GM19193 (cell line): ENCODE measurements around the gene RFX4.

Experiments used
- POLR2A ChIP-seq: IDR thresholded peaks from 4 replicates; pipeline ENCODE4 v1.6.1; 2011; ENCODE audit not compliant: insufficient read depth, insufficient read length; ENCODE audit errors: extremely low read depth

The RFX4 gene

DNA sequence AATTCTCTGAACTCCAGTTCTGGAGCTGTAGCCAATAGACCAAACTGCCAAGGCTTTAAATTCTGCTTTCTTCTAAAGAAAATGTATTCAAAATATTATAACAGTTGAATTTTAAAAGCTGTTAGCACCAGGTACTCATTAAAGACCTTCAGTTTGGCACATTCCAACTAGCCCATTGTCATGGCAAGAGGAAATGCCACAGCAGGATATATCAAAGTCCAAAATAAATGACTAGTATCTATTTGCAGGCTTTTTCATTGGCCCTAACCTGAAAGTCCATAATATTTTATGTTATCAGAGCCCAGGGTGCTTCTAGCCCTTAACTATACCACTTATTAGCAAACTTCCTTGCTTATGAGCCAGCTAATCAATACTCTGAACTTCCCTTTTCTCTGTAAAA is 188.6 kb downstream of the RFX4 start:
- no peak for TF ChIP-seq POLR2A

DNA sequence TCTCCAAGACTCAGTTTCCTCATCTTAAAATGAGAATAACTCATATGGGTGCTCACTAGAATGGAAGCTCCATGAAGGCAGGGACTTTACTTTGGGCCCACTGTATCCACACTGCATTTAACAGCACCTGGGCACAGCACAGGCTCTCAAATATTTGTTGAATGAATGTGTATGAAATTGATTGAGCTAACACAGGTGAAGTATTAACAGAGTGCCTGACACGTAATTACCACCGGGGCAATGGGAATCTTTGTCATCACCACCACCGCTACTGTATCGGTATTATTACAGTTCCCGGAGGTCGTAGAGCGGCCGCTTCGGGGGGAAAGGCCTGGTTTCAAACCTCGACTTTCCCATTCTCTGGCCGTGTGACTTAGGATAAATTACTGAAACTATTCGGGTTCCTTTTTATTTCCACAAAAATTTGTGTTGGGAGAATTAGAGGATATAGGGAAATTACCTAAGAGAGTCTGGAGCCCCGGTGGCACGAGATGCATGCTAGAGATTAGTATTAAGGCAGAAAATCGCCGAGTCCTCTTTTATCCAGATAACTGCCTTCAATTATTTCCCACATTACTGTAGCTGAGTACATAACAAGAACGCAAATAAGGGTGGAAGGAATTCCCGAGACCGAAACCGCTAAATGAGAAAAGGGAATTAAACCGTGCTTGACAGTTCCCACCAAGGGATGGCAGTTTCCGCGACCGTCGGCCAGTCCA is 190.6 kb downstream of the RFX4 start:
- TF ChIP-seq POLR2A = no peak

DNA sequence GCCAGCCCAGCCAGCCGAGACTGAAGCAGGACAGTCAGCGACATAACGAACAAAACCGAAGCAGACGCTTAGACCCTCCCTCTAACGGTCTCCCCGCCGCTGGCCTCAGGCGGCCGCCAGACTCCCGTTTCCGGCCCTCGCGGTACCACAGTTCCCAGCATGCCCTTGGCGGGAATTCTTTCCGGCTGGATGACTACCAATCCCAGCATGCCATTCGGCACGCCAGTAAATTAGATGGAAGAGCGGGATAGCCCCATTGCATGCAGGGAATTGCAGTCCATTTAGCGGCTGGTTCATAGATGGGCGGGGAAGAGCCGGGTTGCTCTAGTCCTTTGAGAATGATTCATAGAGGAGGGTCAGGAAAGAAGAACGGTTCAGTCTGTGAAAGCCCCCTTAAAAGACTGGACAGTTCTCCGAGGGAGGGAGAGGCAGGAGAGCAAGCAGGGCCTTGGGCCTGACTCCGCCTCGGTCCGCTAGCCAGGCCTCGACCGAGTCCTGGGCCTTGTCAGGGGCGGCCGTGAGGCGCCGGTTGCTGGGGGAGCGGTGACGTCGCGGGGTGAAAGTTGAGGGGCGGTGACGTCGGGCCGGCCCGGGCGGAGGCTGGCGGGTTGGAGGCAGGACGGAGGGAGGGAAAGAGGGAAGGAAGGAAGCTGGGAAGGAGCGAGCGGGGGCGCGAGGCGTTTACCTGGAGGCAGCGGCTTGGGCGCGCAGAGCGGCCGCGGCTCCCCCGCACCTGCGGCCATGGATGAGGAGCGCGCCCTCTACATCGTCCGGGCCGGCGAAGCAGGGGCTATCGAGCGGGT is 191.4 kb downstream of the RFX4 start, which contains the start of gene RIC8B:
Gene RIC8B, plus strand, starts transcription at position 678 of the 803 bp plus-strand sequence. Its CDS starts 64 bp downstream, at position 742.
- TF ChIP-seq POLR2A = peak; percentile 83

- TF ChIP-seq POLR2A = no peak
These were observed 192.2 kb downstream of the RFX4 start for GRCh38 chr12:106774808-106775524.

GRCh38 chr12:106776897-106777296 is 194.1 kb downstream of the RFX4 start:
- no peak for TF ChIP-seq POLR2A

DNA sequence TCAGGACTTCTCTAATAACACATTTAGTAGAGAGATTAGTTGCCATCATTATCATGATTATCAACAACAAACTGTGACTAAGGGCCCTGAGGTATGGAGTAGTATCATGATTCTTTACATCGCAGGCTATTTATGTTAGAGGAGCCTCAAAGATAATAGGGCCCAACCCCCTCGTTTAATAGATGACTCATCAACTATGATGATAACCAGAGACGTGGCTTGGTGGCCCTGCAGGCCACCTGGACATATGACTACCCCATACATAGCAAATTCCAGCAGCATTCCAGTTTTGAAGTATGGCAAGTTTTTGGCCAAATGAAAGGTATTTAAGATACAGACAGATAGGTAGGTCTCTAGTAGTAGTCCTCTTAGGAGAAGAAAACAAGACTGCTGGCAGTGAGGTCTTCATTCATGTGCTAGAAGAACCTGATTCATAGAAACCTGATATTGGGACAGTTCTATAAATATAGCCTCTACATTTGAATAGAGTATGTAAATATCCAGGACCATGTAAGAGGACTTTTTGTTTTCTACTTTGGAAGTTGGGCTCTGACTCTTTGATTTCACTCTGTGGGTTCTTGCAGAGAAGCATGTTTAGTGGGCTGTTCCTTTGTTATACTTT is 197.3 kb downstream of the RFX4 start:
- no peak for TF ChIP-seq POLR2A

- TF ChIP-seq POLR2A = no peak
These were observed 199.8 kb downstream of the RFX4 start for GRCh38 chr12:106782619-106783018.

GRCh38 chr12:106783515-106783914 is 200.7 kb downstream of the RFX4 start:
- no peak for TF ChIP-seq POLR2A

GRCh38 chr12:106790020-106790419 is 207.2 kb downstream of the RFX4 start:
- TF ChIP-seq POLR2A = no peak

DNA sequence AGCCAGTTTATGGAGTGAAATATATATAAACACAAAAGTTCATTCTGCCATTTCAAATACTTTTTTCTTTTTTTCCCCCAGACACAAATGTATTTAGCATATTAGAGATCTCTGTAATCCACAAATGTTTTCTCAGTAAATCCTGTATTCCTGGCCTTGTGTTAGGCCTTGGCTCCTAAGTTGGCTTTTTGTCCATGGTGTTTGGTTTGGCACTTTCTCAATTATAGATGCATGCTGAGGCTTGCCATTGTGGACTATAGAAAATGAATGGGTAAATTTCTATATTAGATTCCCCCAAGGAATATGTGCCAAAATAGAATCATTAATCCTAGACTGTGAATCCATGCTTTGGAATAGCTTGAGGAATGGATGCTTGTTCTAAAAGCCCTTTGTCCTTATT is 208.7 kb downstream of the RFX4 start:
- no peak for TF ChIP-seq POLR2A

GRCh38 chr12:106794369-106794768 is 211.6 kb downstream of the RFX4 start:
- TF ChIP-seq POLR2A = no peak

DNA sequence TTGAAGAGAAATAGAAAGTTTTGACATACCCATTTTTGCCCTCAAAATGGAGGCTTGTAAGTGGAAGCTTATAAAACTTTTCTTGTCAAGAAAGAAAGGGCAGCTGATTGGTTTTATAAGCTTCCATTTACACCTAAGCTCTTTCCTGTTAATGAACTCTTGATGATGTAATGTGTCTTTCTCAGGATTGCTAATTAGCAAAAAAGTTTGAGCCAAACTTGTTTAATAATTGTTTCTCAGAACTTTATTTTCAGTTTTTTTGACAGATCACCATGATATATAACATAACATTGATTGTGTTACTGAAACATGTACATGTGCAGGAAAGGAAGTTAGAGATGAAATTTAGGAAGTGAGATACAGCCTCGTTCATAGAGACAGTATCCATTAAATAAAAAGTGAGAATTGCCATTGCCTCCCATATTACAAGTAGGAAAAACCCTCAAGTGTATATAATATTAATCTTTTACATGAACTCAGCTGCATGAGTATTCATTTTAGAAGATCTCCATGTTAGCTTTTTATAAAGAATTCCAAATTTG is 218.4 kb downstream of the RFX4 start:
- TF ChIP-seq POLR2A = no peak

GRCh38 chr12:106801830-106802533 is 219.2 kb downstream of the RFX4 start:
- no peak for TF ChIP-seq POLR2A

DNA sequence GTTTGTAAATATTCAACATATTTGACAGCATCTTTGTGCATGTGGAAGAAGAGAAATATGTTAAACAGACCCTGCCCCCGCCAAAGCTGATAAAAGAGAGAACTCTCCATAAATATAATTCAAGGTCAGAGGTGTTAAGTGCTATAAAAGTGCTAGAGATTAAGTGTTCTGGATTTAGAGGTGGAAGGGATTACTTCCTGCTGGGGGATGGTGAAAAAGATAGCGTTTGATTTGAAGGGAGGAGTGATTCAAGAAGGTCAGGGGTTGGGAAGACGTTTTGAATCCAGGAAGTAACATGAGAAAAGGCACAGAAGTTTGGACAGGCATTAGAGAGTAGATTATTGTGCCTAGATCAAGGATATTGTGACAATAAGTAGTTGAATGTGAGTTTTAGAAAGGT is 221.9 kb downstream of the RFX4 start:
- TF ChIP-seq POLR2A = no peak
